Measurements from ENCODE around the gene CLSTN2. TPM values are rescaled to one million over a fixed set of nuclear protein-coding genes. Genes with fewer than 3 reads are reported as not detected.

Gene CLSTN2
- total RNA-seq, 1 experiment from 2014 or later: 0.02 TPM

GRCh38 chr3:140563206-140563760, 628.3 kb downstream of the CLSTN2 start:
- DNase-seq (ENCODE audit: low read depth, low spot score) (no peak), ATAC-seq (no peak)
- Histone ChIP-seq H3K4me3 (replicated peaks in 1 of 2; ENCODE audit: low read depth in 1 of 2, low read length in 2 of 2) (no peak overlapping the region), H3K27ac (ENCODE audit: low read depth, low read length) (no peak overlapping the region), H3K9ac (ENCODE audit: low read length) (no peak overlapping the region), H3K9me2 (ENCODE audit: insufficient read depth) (no peaks in the 10 kb centered on the region), H3K9me3 (ENCODE audit: control insufficient read depth in 1 of 2, insufficient read depth in 1 of 2, low read depth in 1 of 2, low read length in 2 of 2) (no peaks in the 10 kb centered on the region), H3K79me2 (ENCODE audit: insufficient read depth, low read length) (no peaks in the 10 kb centered on the region), H3K4me2 (ENCODE audit: low read length) (no peak overlapping the region), H3K4me1 (ENCODE audit: control insufficient read depth in 1 of 2, insufficient read depth in 2 of 2, low read length in 2 of 2) (no peaks in the 10 kb centered on the region), H3K36me3 (ENCODE audit: control insufficient read depth in 1 of 2, insufficient read depth in 2 of 2, low read length in 2 of 2) (no peaks in the 10 kb centered on the region), H3K27me3 (ENCODE audit: insufficient read depth, low read length) (peaks cover 26% of the 10 kb centered on the region), H2AFZ (ENCODE audit: low read depth, low read length, poor library complexity, severe bottlenecking) (no peak overlapping the region), H4K20me1 (ENCODE audit: insufficient read depth) (no peaks in the 10 kb centered on the region)
- intact Hi-C loops (cut with micrococcal nuclease): no loop called here
- ChIA-PET POLR2A (no interaction called here), RAD21 (ENCODE audit: low non-redundant PET in 1 of 2, low total read pairs in 2 of 2, uncharacterized antibody in 2 of 2, unreplicated experiment in 2 of 2) (no interaction called here), CTCF (no interaction called here)
- TF ChIP-seq SRF (IDR thresholded peaks at IDR 0.05; ENCODE audit: low read depth) (no peak), FOSL1 (IDR thresholded peaks at IDR 0.05; ENCODE audit: low read depth) (no peak), CBX3 (IDR thresholded peaks at IDR 0.05; ENCODE audit: low read depth) (no peak), TCF7L2 (IDR thresholded peaks at IDR 0.05; ENCODE audit: borderline replicate concordance, extremely low read depth, insufficient read depth, insufficient read length) (no peak), CEBPB (IDR thresholded peaks at IDR 0.05; ENCODE audit: low read depth) (no peak), CTCF (IDR thresholded peaks at IDR 0.05 in 2 of 3, conservative IDR thresholded peaks at IDR 0.05 in 1 of 3; ENCODE audit: borderline replicate concordance in 1 of 3, insufficient read depth in 1 of 3, low read depth in 2 of 3, low read length in 2 of 3) (no peak), ZNF274 (IDR thresholded peaks at IDR 0.05; ENCODE audit: low read depth, low read length) (no peak), EZH2phosphoT487 (IDR thresholded peaks at IDR 0.05; ENCODE audit: borderline replicate concordance) (no peak), SIN3A (IDR thresholded peaks at IDR 0.05; ENCODE audit: low read depth) (no peak), ATF3 (IDR thresholded peaks at IDR 0.05) (no peak), POLR2AphosphoS5 (IDR thresholded peaks at IDR 0.05; ENCODE audit: low read depth, low read length) (no peak), EGR1 (IDR thresholded peaks at IDR 0.05; ENCODE audit: low read depth) (no peak), MAX (IDR thresholded peaks at IDR 0.05) (no peak), EZH2 (IDR thresholded peaks at IDR 0.05) (no peak)
- BruUV-seq (replicated peaks): no TSS peak

All from HCT116 (cell line).